Body of pancreas (tissue), 4 donors: ENCODE data around the gene PIP4K2C.

Experiments
- POLR2A ChIP-seq, 3 donors: fragments of 450-650 bp; IDR thresholded peaks; one replicate each; pipeline ENCODE4 v1.6.1; 2016; ENCODE audit warnings: antibody characterized with exemption in 3 of 3, mild to moderate bottlenecking in 2 of 3
- TF ChIP-seq, protein P1 (sequence below), 7 experiments: fragments of 450-650 bp in 4 of 7; fragments of 200-600 bp in 3 of 7; sonication (generic) in 3 of 7; IDR thresholded peaks; one replicate each; pipeline ENCODE4 v1.5.1; 2016 to 2019; ENCODE audit warnings: antibody characterized with exemption in 7 of 7

DNA sequence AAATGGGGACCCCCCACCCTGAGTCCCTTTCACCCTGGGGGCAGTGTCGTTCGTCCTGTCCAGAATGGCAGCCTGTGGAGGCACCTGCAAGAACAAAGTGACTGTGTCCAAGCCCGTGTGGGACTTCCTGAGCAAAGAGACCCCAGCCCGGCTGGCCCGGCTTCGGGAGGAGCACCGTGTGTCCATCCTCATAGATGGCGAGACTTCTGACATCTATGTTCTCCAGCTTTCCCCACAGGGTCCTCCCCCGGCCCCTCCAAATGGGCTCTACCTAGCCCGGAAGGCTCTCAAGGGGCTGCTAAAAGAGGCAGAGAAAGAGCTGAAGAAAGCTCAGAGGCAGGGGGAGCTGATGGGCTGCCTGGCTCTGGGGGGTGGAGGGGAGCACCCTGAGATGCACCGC lies 15.8 kb downstream of the PIP4K2C start:
- TF ChIP-seq POLR2A (IDR thresholded peaks at IDR 0.05) = no peak
- TF ChIP-seq, protein P1, sequence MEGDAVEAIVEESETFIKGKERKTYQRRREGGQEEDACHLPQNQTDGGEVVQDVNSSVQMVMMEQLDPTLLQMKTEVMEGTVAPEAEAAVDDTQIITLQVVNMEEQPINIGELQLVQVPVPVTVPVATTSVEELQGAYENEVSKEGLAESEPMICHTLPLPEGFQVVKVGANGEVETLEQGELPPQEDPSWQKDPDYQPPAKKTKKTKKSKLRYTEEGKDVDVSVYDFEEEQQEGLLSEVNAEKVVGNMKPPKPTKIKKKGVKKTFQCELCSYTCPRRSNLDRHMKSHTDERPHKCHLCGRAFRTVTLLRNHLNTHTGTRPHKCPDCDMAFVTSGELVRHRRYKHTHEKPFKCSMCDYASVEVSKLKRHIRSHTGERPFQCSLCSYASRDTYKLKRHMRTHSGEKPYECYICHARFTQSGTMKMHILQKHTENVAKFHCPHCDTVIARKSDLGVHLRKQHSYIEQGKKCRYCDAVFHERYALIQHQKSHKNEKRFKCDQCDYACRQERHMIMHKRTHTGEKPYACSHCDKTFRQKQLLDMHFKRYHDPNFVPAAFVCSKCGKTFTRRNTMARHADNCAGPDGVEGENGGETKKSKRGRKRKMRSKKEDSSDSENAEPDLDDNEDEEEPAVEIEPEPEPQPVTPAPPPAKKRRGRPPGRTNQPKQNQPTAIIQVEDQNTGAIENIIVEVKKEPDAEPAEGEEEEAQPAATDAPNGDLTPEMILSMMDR (IDR thresholded peaks at IDR 0.05) = no peak
